Hippocampal formation (tissue), 2 donors: ENCODE measurements around the gene SYDE2.
A peak's percentile ranks its signal among the peaks of the same experiment; 100 is the strongest.
"Not testable (repeated sequence)": the region's sequence is repeated elsewhere in the genome, so short reads cannot be mapped to it uniquely, and the experiment has no call there.

Source experiments
- DNase-seq, 2 donors: peaks; one replicate each; lab custom pipeline; 2025; lab: John Stamatoyannopoulos, UW

The SYDE2 gene

GRCh38 chr1:85214654-85215053, 13.8 kb upstream of the SYDE2 start:
- DNase-seq: no peak

- DNase-seq: no peak
Measured at GRCh38 chr1:85208488-85208887, 7.7 kb upstream of the SYDE2 start.

GRCh38 chr1:85203573-85204171, 2.9 kb upstream of the SYDE2 start:
- no peak for DNase-seq

- no peak for DNase-seq
Measured at GRCh38 chr1:85202864-85203255, 2.0 kb upstream of the SYDE2 start.

- DNase-seq: no peak
Measured at GRCh38 chr1:85202092-85202863, 1.5 kb upstream of the SYDE2 start.

- peak in 1 of 2 donors; percentile 35 for DNase-seq
Measured at GRCh38 chr1:85201340-85202091, 700 bp upstream of the SYDE2 start.

- DNase-seq: no peak
Measured at GRCh38 chr1:85199667-85200462, 951 bp downstream of the SYDE2 start.

- DNase-seq: no peak
Measured at GRCh38 chr1:85198864-85199263, 2.0 kb downstream of the SYDE2 start.

GRCh38 chr1:85196358-85196757, 4.5 kb downstream of the SYDE2 start:
- DNase-seq: no peak

- DNase-seq: no peak
Measured at GRCh38 chr1:85195703-85196102, 5.1 kb downstream of the SYDE2 start.

GRCh38 chr1:85192129-85192528, 8.7 kb downstream of the SYDE2 start:
- not testable (repeated sequence) for DNase-seq

GRCh38 chr1:85189120-85189519, 11.7 kb downstream of the SYDE2 start:
- DNase-seq: no peak

GRCh38 chr1:85188530-85188929, 12.3 kb downstream of the SYDE2 start:
- DNase-seq: no peak

- DNase-seq: not testable (repeated sequence)
Measured at GRCh38 chr1:85187021-85187420, 13.8 kb downstream of the SYDE2 start.

- DNase-seq: no peak
Measured at GRCh38 chr1:85184245-85184644, 16.6 kb downstream of the SYDE2 start.

- DNase-seq: no peak
Measured at GRCh38 chr1:85182700-85183099, 18.1 kb downstream of the SYDE2 start.

GRCh38 chr1:85180869-85181268, 19.9 kb downstream of the SYDE2 start:
- no peak for DNase-seq

GRCh38 chr1:85179522-85179921, 21.3 kb downstream of the SYDE2 start:
- no peak for DNase-seq

- DNase-seq: no peak
Measured at GRCh38 chr1:85178396-85178795, 22.4 kb downstream of the SYDE2 start.

GRCh38 chr1:85174503-85174902, 26.3 kb downstream of the SYDE2 start:
- DNase-seq: no peak

GRCh38 chr1:85172684-85173337, 28.0 kb downstream of the SYDE2 start:
- DNase-seq: no peak

GRCh38 chr1:85171721-85172120, 29.1 kb downstream of the SYDE2 start:
- DNase-seq: no peak
